ENCODE data around the gene C1QTNF3. TPM values are rescaled to one million over a fixed set of nuclear protein-coding genes. Genes with fewer than 3 reads are reported as not detected.

The C1QTNF3 gene
- total RNA-seq, 4 donors from 2014 or later: 5.0 to 9.4 (median 7.0) TPM

GRCh38 chr5:34008802-34009201, 34.2 kb downstream of the C1QTNF3 start:
- peaks cover 0 to 24% (median 8%) of the 10 kb centered on the region in 4 donors for H3K4me1 ChIP-seq
- H3K36me3 ChIP-seq: peaks cover 0 to 7% (median 0%) of the 10 kb centered on the region in 3 donors
- peak overlapping the region; percentile 61 to 84 (median 82) for H3K4me3 ChIP-seq
- H3K27ac ChIP-seq: peak overlapping the region; percentile 79 to 93 (median 88)
- no peaks in the 10 kb centered on the region for H3K9me3 ChIP-seq
- no peak for DNase-seq (ENCODE audit: low spot score in 2 of 2)
- no peak for TF ChIP-seq CTCF (IDR thresholded peaks at IDR 0.05)
- no peak for TF ChIP-seq POLR2A (IDR thresholded peaks at IDR 0.05)
- TF ChIP-seq EP300 (IDR thresholded peaks at IDR 0.05): no peak
- H3K27me3 ChIP-seq: no peaks in the 10 kb centered on the region
- 17 to 24% methylated on average over 1 of the region's 1 CpG for WGBS, 2 donors

- WGBS, 2 donors: 0% methylated on average over 45 to 53 of the region's 76 CpGs
- Histone ChIP-seq H3K27me3 (no peaks in the 10 kb centered on the region), H3K9me3 (no peaks in the 10 kb centered on the region), H3K4me3 (peak within 1 kb of the TSS; percentile 61 to 84 (median 82)), H3K36me3 (peaks cover 0 to 16% (median 0%) of the 10 kb centered on the region in 3 donors), H3K4me1 (peaks cover 0 to 21% (median 8%) of the 10 kb centered on the region in 4 donors), H3K27ac (peak within 1 kb of the TSS; percentile 79 to 93 (median 88))
- peak; percentile 78 to 80 for DNase-seq (ENCODE audit: low spot score in 2 of 2)
- TF ChIP-seq EP300 (IDR thresholded peaks at IDR 0.05): peak; percentile 83 to 89
- TF ChIP-seq CTCF (IDR thresholded peaks at IDR 0.05): peak in 1 of 5 experiments; percentile 21
- peak; percentile 89 to 90 for TF ChIP-seq POLR2A (IDR thresholded peaks at IDR 0.05)
Measured at GRCh38 chr5:34007621-34008600, 35.1 kb downstream of the C1QTNF3 start, which contains the start of gene AMACR. Gene AMACR (minus strand): TSS chr5:34008050. CDS start chr5:34008019, 31 bp downstream.

GRCh38 chr5:34007201-34007620, 35.8 kb downstream of the C1QTNF3 start:
- Histone ChIP-seq H3K4me1 (peaks cover 0 to 18% (median 8%) of the 10 kb centered on the region in 4 donors), H3K27ac (peak overlapping the region; percentile 79 to 93 (median 88)), H3K9me3 (no peaks in the 10 kb centered on the region), H3K4me3 (peak overlapping the region; percentile 61 to 84 (median 82)), H3K27me3 (no peaks in the 10 kb centered on the region), H3K36me3 (peaks cover 0 to 23% (median 0%) of the 10 kb centered on the region in 3 donors)
- WGBS, 2 donors: 5 to 6% methylated on average over 11 of the region's 11 CpGs
- no peak for DNase-seq (ENCODE audit: low spot score in 2 of 2)
- no peak for TF ChIP-seq EP300 (IDR thresholded peaks at IDR 0.05)
- TF ChIP-seq CTCF (IDR thresholded peaks at IDR 0.05): no peak
- TF ChIP-seq POLR2A (IDR thresholded peaks at IDR 0.05): no peak

- H3K9me3 ChIP-seq: no peaks in the 10 kb centered on the region
- TF ChIP-seq POLR2A (IDR thresholded peaks at IDR 0.05) (no peak), EP300 (IDR thresholded peaks at IDR 0.05) (no peak), CTCF (IDR thresholded peaks at IDR 0.05) (no peak)
- peaks cover 0 to 18% (median 8%) of the 10 kb centered on the region in 4 donors for H3K4me1 ChIP-seq
- DNase-seq (ENCODE audit: low spot score in 2 of 2): no peak
- H3K27ac ChIP-seq: no peak overlapping the region
- WGBS, 2 donors: 95 to 97% methylated on average over 4 of the region's 4 CpGs
- no peak overlapping the region for H3K4me3 ChIP-seq
- H3K36me3 ChIP-seq: peaks cover 0 to 29% (median 0%) of the 10 kb centered on the region in 3 donors
- H3K27me3 ChIP-seq: no peaks in the 10 kb centered on the region
Measured at GRCh38 chr5:34005681-34006080, 37.3 kb downstream of the C1QTNF3 start.

GRCh38 chr5:34005211-34005610, 37.8 kb downstream of the C1QTNF3 start:
- no peak for DNase-seq (ENCODE audit: low spot score in 2 of 2)
- Histone ChIP-seq H3K4me1 (peaks cover 0 to 18% (median 8%) of the 10 kb centered on the region in 4 donors), H3K27me3 (no peaks in the 10 kb centered on the region), H3K36me3 (peaks cover 0 to 34% (median 0%) of the 10 kb centered on the region in 3 donors), H3K9me3 (no peaks in the 10 kb centered on the region), H3K27ac (no peak overlapping the region), H3K4me3 (no peak overlapping the region)
- no peak for TF ChIP-seq CTCF (IDR thresholded peaks at IDR 0.05)
- WGBS, 2 donors: 93 to 95% methylated on average over 4 of the region's 4 CpGs

All from tibial nerve (tissue), 4 donors.